HepG2 (cell line): ENCODE results near the gene CCDC8. TPM values are rescaled to one million over a fixed set of nuclear protein-coding genes. Genes with fewer than 3 reads are reported as not detected.
A peak's percentile ranks its signal among the peaks of the same experiment; 100 is the strongest.

ENCODE experiments used
- ARHGAP35 ChIP-seq: sonication (generic); formaldehyde crosslinking; IDR thresholded peaks from 2 replicates; pipeline ENCODE4 v1.9.0; 2022; ENCODE audit warnings: mild to moderate bottlenecking, inconsistent platforms, moderate library complexity, missing genetic modification reagents, borderline replicate concordance
- ATF2 ChIP-seq: sonication (generic); formaldehyde crosslinking; IDR thresholded peaks from 2 replicates; pipeline ENCODE4 v1.4.0; 2020; ENCODE audit warnings: missing genetic modification reagents
- ATF7-NPFF ChIP-seq: sonication (generic); formaldehyde crosslinking; IDR thresholded peaks from 2 replicates; pipeline ENCODE4 v1.8.1; 2023; ENCODE audit warnings: mild to moderate bottlenecking, low read depth, missing genetic modification reagents, moderate library complexity
- DRAP1 ChIP-seq: IDR thresholded peaks from 2 replicates; pipeline ENCODE4 v1.6.1; 2016; ENCODE audit warnings: missing genetic modification reagents, missing compliant biosample characterization
- GFI1 ChIP-seq: sonication (generic); formaldehyde crosslinking; IDR thresholded peaks from 2 replicates; pipeline ENCODE4 v1.5.0; 2020; ENCODE audit warnings: missing genetic modification reagents, mild to moderate bottlenecking, borderline replicate concordance
- NR3C1 ChIP-seq: sonication (generic); formaldehyde crosslinking; IDR thresholded peaks from 2 replicates; pipeline ENCODE4 v1.4.0; 2020; ENCODE audit warnings: missing genetic modification reagents
- SOX5 ChIP-seq: IDR thresholded peaks from 2 replicates; pipeline ENCODE4 v1.6.1; 2016; ENCODE audit warnings: borderline replicate concordance
- TAF15 ChIP-seq: fragments of 200-400 bp; formaldehyde crosslinking; IDR thresholded peaks from one replicate; pipeline ENCODE4 v1.6.1; 2018; ENCODE audit warnings: mild to moderate bottlenecking, low read depth, low read length; ENCODE audit not compliant: poor library complexity, severe bottlenecking
- TARDBP ChIP-seq: sonication (generic); formaldehyde crosslinking; IDR thresholded peaks from 2 replicates; pipeline ENCODE4 v1.8.0; 2022; ENCODE audit warnings: mild to moderate bottlenecking, missing genetic modification reagents
- TFE3 ChIP-seq: IDR thresholded peaks from 2 replicates; pipeline ENCODE4 v1.6.1; 2016
- ZBTB46 ChIP-seq: sonication (generic); formaldehyde crosslinking; IDR thresholded peaks from 2 replicates; pipeline ENCODE4 v1.4.0; 2020; ENCODE audit warnings: mild to moderate bottlenecking, missing genetic modification reagents, borderline replicate concordance
- ZNF367 ChIP-seq: sonication (generic); formaldehyde crosslinking; IDR thresholded peaks from 2 replicates; pipeline ENCODE4 v1.4.0; 2020; ENCODE audit warnings: missing genetic modification reagents, borderline replicate concordance
- ZNF646 ChIP-seq: sonication (generic); formaldehyde crosslinking; IDR thresholded peaks from 2 replicates; pipeline ENCODE4 v1.9.0; 2021; ENCODE audit warnings: mild to moderate bottlenecking, missing genetic modification reagents
- ZNF678 ChIP-seq: sonication (generic); formaldehyde crosslinking; IDR thresholded peaks from 2 replicates; pipeline ENCODE4 v1.4.0; 2020; ENCODE audit warnings: mild to moderate bottlenecking, missing genetic modification reagents
- ZNF766 ChIP-seq: sonication (generic); formaldehyde crosslinking; IDR thresholded peaks from 2 replicates; pipeline ENCODE4 v1.5.0; 2020; ENCODE audit warnings: missing genetic modification reagents, borderline replicate concordance
- ZNF891 ChIP-seq: sonication (generic); formaldehyde crosslinking; IDR thresholded peaks from 2 replicates; pipeline ENCODE4 v1.5.0; 2020; ENCODE audit warnings: mild to moderate bottlenecking, missing genetic modification reagents
- polyA plus RNA-seq, 8 experiments: library from polyadenylated mRNA; depleted of rRNA in 3 of 8; stranded (reverse) in 7 of 8; unstranded in 1 of 8; fragments of >200 nt; fragmentation: Illumina TruSeq in 4 of 8; extraction: Trizol in 4 of 8; gene quantifications; 2 replicates each; pipeline versions ENCODE4 v1.2.1 to v1.2.3, GENCODE V29; 2011 to 2016; ENCODE audit warnings: low read depth in 4 of 8, missing spikeins in 1 of 8, mixed read lengths in 1 of 8; ENCODE audit not compliant: insufficient read depth in 1 of 8
- total RNA-seq, 5 experiments: library from RNA; depleted of rRNA; stranded (reverse); fragments of >200 nt; fragmentation: Illumina TruSeq; extraction: Trizol; gene quantifications; 2 replicates each; pipeline ENCODE4 v1.2.3, GENCODE V29; 2016; ENCODE audit warnings: low read depth in 1 of 5

CCDC8 gene
- total and polyA plus RNA-seq, 2 of the 13 experiments (the other 11 are each of a cell fraction or from before 2014, with no cell fraction given) = 0.04 TPM; not detected in 1

- 0 out of 2 replicates have a peak, but pooled peaks have one; percentile 14 for TF ChIP-seq GFI1 (CRISPR knock-in tag)
- no peak for TF ChIP-seq TAF15
- TF ChIP-seq ZNF766 (CRISPR knock-in tag) = 0 out of 2 replicates have a peak, but pooled peaks have one; percentile 62
- TF ChIP-seq ZNF367 (CRISPR knock-in tag) = no peak
- TF ChIP-seq ZNF678 = 0 out of 2 replicates have a peak, but pooled peaks have one; percentile 48
- peak; percentile 53; the same call in 1 of the 2 replicates for TF ChIP-seq DRAP1 (CRISPR knock-in tag)
- peak; percentile 10; the same call in 1 of the 2 replicates for TF ChIP-seq SOX5
- 0 out of 2 replicates have a peak, but pooled peaks have one; percentile 34 for TF ChIP-seq ZBTB46 (CRISPR knock-in tag)
- no peak for TF ChIP-seq ZNF646 (CRISPR knock-in tag)
- peak; percentile 61; the same call in 1 of the 2 replicates for TF ChIP-seq ATF7-NPFF
- TF ChIP-seq TARDBP = peak; percentile 50; the same call in 1 of the 2 replicates
- peak; percentile 60 for TF ChIP-seq ZNF891 (CRISPR knock-in tag)
- no peak for TF ChIP-seq NR3C1 (CRISPR knock-in tag)
- TF ChIP-seq ATF2 (CRISPR knock-in tag) = no peak
- TF ChIP-seq ARHGAP35 (CRISPR knock-in tag) = peak; percentile 39; the same call in 1 of the 2 replicates
- peak; percentile 81 for TF ChIP-seq TFE3 (CRISPR knock-in tag)
These were observed 9.2 kb downstream of the CCDC8 start (continued) for GRCh38 chr19:46404055-46404752.
